Calu3 (cell line): ENCODE measurements around the gene FLT3LG. TPM values are rescaled to one million over a fixed set of nuclear protein-coding genes. Genes with fewer than 3 reads are reported as not detected.

ENCODE experiments used
- BruUV-seq: library from RNA; stranded (reverse); fragments of 400-500 nt; replicated peaks from 2 replicates; lab custom pipeline; 2021; lab: Mats Ljungman, UMichigan
- CTCF ChIA-PET: fragments of 300-600 bp; sonication (Branson Sonifier 250); formaldehyde crosslinking; loops from one replicate; lab custom pipeline; 2022; ENCODE audit warnings: antibody characterized with exemption; lab: Charles Lee
- DNase-seq: peaks from one replicate; pipeline ENCODE4 v3.0.0; 2022
- H3K27ac Mint-ChIP-seq: one replicate; pipeline ENCODE4 v1.8.0; 2022; ENCODE audit warnings: mixed read lengths; ENCODE audit not compliant: unreplicated experiment
- H3K27me3 Mint-ChIP-seq: one replicate; pipeline ENCODE4 v1.8.0; 2022; ENCODE audit warnings: mixed read lengths; ENCODE audit not compliant: unreplicated experiment
- H3K36me3 Mint-ChIP-seq: one replicate; pipeline ENCODE4 v1.8.0; 2022; ENCODE audit warnings: mild to moderate bottlenecking, moderate library complexity, mixed read lengths; ENCODE audit not compliant: insufficient read depth, unreplicated experiment
- H3K4me1 Mint-ChIP-seq: one replicate; pipeline ENCODE4 v1.8.0; 2022; ENCODE audit warnings: mild to moderate bottlenecking, low read depth, mixed read lengths; ENCODE audit not compliant: unreplicated experiment
- H3K4me3 Mint-ChIP-seq: one replicate; pipeline ENCODE4 v1.8.0; 2022; ENCODE audit warnings: mild to moderate bottlenecking, low read depth, moderate library complexity, mixed read lengths; ENCODE audit not compliant: unreplicated experiment
- H3K9me3 Mint-ChIP-seq: one replicate; pipeline ENCODE4 v1.8.0; 2022; ENCODE audit warnings: low read depth, mixed read lengths; ENCODE audit not compliant: unreplicated experiment
- intact Hi-C: fragments of 100-400 bp; cut with micrococcal nuclease; formaldehyde crosslinking; loops from one replicate; pipeline ENCODE4 v1.10.0; 2022; ENCODE audit not compliant: unreplicated experiment
- total RNA-seq: library from RNA; stranded (reverse); gene quantifications from 2 replicates; pipeline ENCODE4 v1.2.3, GENCODE V29; 2022
- TF ChIP-seq, protein P1 (sequence below): fragments of 200-600 bp; IDR thresholded peaks from one replicate; pipeline ENCODE4 v1.8.0; 2022; ENCODE audit warnings: antibody characterized with exemption; ENCODE audit not compliant: unreplicated experiment

The FLT3LG gene
- total RNA-seq, 1 experiment from 2014 or later, result 4.8 TPM

DNA sequence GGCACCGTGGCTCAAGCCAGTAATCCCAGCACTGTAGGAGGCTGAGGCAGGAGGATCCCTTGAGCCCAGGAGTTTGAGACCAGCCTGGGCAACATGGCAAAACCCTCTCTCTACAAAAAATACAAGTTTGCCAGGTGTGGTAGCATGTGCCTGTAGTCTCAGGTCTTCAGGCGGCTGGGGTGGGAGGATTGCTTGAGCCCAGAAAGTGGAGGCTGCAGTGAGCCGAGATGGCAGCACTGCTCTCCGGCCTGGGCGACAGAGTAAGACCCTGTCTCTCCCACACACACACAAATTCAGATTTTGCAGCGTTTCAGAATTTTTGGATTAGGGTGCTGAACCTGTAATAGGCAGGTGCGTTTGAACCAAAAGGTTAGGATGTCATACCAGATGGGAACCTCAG, 24.5 kb downstream of the FLT3LG start:
- Mint-ChIP-seq H3K36me3 (peaks cover 77% of the 10 kb centered on the region), H3K27ac (no peak overlapping the region), H3K4me1 (peaks cover 11% of the 10 kb centered on the region), H3K9me3 (no peaks in the 10 kb centered on the region), H3K4me3 (peak overlapping the region; percentile 12), H3K27me3 (no peaks in the 10 kb centered on the region)
- BruUV-seq, result no TSS peak
- intact Hi-C loops, result no loop called here
- TF ChIP-seq, protein P1, sequence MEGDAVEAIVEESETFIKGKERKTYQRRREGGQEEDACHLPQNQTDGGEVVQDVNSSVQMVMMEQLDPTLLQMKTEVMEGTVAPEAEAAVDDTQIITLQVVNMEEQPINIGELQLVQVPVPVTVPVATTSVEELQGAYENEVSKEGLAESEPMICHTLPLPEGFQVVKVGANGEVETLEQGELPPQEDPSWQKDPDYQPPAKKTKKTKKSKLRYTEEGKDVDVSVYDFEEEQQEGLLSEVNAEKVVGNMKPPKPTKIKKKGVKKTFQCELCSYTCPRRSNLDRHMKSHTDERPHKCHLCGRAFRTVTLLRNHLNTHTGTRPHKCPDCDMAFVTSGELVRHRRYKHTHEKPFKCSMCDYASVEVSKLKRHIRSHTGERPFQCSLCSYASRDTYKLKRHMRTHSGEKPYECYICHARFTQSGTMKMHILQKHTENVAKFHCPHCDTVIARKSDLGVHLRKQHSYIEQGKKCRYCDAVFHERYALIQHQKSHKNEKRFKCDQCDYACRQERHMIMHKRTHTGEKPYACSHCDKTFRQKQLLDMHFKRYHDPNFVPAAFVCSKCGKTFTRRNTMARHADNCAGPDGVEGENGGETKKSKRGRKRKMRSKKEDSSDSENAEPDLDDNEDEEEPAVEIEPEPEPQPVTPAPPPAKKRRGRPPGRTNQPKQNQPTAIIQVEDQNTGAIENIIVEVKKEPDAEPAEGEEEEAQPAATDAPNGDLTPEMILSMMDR, result no peak
- CTCF ChIA-PET, result interaction anchor here (1.0 kb wide), 1 partner anchor 48 kb away, joined by 3 read pairs; no protein-coding TSS in a partner anchor
- DNase-seq, result no peak

DNA sequence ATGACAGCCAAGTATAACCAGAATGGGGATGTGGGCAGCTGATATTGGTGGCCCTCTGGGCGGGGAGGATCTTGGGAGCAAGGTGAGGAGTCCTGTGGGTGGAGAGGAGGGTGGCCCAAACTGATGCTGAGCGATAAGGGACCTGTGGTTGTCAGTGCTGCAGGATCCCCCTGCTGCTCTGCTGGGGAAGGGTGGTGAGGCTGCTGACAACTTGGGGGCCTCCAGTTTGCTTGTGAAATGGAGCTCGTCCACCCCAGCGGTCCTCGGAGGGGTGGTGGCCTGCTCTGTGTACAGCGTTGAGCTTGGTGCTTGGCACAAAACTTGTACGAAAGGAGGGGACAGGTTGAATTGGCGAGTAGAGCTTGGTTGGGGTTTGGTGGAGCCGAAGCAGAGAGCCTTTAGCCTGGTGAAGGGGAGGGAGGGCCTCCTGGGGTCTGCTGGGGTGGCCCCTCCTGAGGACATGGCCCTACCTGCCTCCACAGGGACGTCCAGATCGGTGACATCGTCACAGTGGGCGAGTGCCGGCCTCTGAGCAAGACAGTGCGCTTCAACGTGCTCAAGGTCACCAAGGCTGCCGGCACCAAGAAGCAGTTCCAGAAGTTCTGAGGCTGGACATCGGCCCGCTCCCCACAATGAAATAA, 25.1 kb downstream of the FLT3LG start:
- Mint-ChIP-seq H3K4me1 (peaks cover 11% of the 10 kb centered on the region), H3K27me3 (no peaks in the 10 kb centered on the region), H3K27ac (no peak overlapping the region), H3K9me3 (no peaks in the 10 kb centered on the region), H3K36me3 (peaks cover 70% of the 10 kb centered on the region), H3K4me3 (peak overlapping the region; percentile 12)
- intact Hi-C loops, result no loop called here
- DNase-seq, result no peak
- CTCF ChIA-PET, result interaction anchor here (1.0 kb wide), 1 partner anchor 48 kb away, joined by 3 read pairs; no protein-coding TSS in a partner anchor
- TF ChIP-seq, protein P1, result no peak
- no TSS peak for BruUV-seq

DNA sequence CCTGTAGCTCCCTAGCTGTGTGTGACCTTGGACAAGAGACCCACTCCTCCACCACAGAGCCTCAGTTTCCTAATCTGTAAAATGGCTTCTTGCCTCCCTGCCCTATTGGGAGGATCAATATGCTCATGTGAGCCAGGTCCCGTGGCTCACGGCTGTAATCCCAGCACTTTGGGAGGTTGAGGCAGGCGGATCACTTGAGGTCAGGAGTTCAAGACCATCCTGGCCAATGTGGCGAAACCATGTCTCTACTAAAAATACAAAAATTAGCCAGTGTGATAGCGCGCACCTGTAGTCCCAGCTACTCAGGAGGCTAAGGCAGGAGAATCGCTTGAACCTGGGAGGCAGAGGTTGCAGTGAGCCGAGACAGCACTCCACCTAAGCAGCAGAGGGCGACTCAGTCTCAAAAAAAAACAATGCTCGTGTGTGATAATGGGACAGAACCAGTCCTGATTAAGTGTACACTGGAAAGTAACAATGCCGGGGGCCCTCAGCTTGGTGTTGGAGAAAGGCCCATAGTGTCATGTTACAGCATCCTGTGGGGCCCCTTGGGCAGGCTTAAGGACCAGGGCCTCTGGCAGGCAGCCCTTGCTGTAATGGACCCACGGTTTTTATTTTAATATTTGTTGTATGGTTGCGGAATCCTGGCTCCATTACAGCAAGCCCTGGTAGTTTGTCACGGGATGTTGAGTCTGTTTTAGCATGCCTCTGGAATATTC, 29.0 kb downstream of the FLT3LG start:
- Mint-ChIP-seq H3K9me3 (no peaks in the 10 kb centered on the region), H3K27ac (no peak overlapping the region), H3K27me3 (no peaks in the 10 kb centered on the region), H3K4me3 (no peak overlapping the region), H3K36me3 (peaks cover 32% of the 10 kb centered on the region), H3K4me1 (peaks cover 11% of the 10 kb centered on the region)
- CTCF ChIA-PET, result interaction anchor here (0.9 to 4.3 kb wide), 3 partner anchors 31 to 67 kb away, joined by 3 to 25 read pairs (median 5); no protein-coding TSS in a partner anchor
- DNase-seq, result peak; percentile 67
- TF ChIP-seq, protein P1, result peak; percentile 55
- intact Hi-C loops, result loop anchor here (1.0 kb wide), 1 partner anchor 44 kb away; no protein-coding TSS in a partner anchor
- BruUV-seq, result no TSS peak

DNA sequence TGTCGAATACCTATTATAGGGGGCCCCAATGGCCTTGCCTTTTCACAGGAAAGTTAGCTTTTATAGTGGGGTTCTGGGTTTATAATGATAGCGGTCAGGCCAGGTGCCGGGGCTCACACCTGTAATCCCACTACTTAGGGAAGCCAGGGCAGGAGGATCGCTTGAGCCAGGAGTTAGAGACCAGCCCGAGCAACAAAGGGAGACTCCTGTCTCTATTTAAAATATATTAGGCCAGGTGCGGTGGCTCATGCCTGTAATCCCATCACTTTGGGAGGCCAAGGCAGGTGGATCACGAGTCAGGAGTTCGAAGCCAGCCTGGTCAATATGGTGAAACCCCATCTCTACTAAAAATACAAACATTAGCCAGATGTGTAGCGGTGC, 29.6 kb downstream of the FLT3LG start:
- CTCF ChIA-PET, result interaction anchor here (1.0 to 4.3 kb wide), 3 partner anchors 43 to 67 kb away, joined by 3 to 25 read pairs (median 5); no protein-coding TSS in a partner anchor
- H3K27ac Mint-ChIP-seq, result no peak overlapping the region
- BruUV-seq, result no TSS peak
- no peak for DNase-seq
- H3K9me3 Mint-ChIP-seq, result no peaks in the 10 kb centered on the region
- no peaks in the 10 kb centered on the region for H3K27me3 Mint-ChIP-seq
- H3K4me3 Mint-ChIP-seq, result no peak overlapping the region
- H3K4me1 Mint-ChIP-seq, result peaks cover 11% of the 10 kb centered on the region
- intact Hi-C loops, result loop anchor here (1.0 kb wide), 1 partner anchor 44 kb away; no protein-coding TSS in a partner anchor
- TF ChIP-seq, protein P1, result no peak
- H3K36me3 Mint-ChIP-seq, result peaks cover 26% of the 10 kb centered on the region
